DND-41 (cell line): Measurements from ENCODE around the gene UBE3D.
A peak's percentile ranks its signal among the peaks of the same experiment; 100 is the strongest.

Experiments used
- ATAC-seq: fragments of 200-7000 bp; cut with Tn5 transposase; 3 replicates; pipeline ENCODE4 v1.9.1; 2021; ENCODE audit warnings: low read depth; ENCODE audit not compliant: insufficient read depth
- DNase-seq: peaks from one replicate; pipeline ENCODE4 v3.0.0-alpha.2; 2020
- H2AFZ ChIP-seq: 2 replicates; pipeline ENCODE4 v1.6.0; 2012; ENCODE audit warnings: low read depth, low read length
- H3K27ac ChIP-seq: 2 replicates; pipeline ENCODE4 v1.5.1; 2012; ENCODE audit warnings: low read length, inconsistent platforms
- H3K27me3 ChIP-seq: fragments of 200-600 bp; sonication (generic); 2 replicates; pipeline ENCODE4 v1.6.0; 2012; ENCODE audit warnings: low read length, mild to moderate bottlenecking, inconsistent platforms; ENCODE audit not compliant: insufficient read depth, poor library complexity
- H3K36me3 ChIP-seq: 2 replicates; pipeline ENCODE4 v1.5.1; 2012; ENCODE audit warnings: low read length, inconsistent platforms; ENCODE audit not compliant: insufficient read depth
- H3K4me1 ChIP-seq: 2 replicates; pipeline ENCODE4 v1.5.1; 2012; ENCODE audit warnings: mild to moderate bottlenecking, low read length; ENCODE audit not compliant: insufficient read depth
- H3K4me2 ChIP-seq: 2 replicates; pipeline ENCODE4 v1.6.0; 2012; ENCODE audit warnings: mild to moderate bottlenecking, moderate library complexity, low read length, inconsistent platforms; ENCODE audit not compliant: insufficient read depth
- H3K4me3 ChIP-seq, 2 experiments: fragments of 200-600 bp in 1 of 2; shearing (Covaris generic) in 1 of 2; 2 replicates each; pipeline ENCODE4 v1.5.1; 2012 to 2016; ENCODE audit warnings: inconsistent platforms in 2 of 2, low read length in 2 of 2, mild to moderate bottlenecking in 2 of 2, low read depth in 1 of 2, moderate library complexity in 1 of 2
- H3K79me2 ChIP-seq: 2 replicates; pipeline ENCODE4 v1.6.0; 2012; ENCODE audit warnings: low read length, inconsistent platforms; ENCODE audit not compliant: insufficient read depth
- H3K9ac ChIP-seq: 2 replicates; pipeline ENCODE4 v1.6.0; 2012; ENCODE audit warnings: low read depth, mild to moderate bottlenecking, inconsistent platforms, low read length, moderate library complexity
- H3K9me3 ChIP-seq: 2 replicates; pipeline ENCODE4 v1.5.1; 2012; ENCODE audit warnings: low read length, moderate library complexity, mild to moderate bottlenecking, inconsistent platforms; ENCODE audit not compliant: insufficient read depth, severe bottlenecking
- H4K20me1 ChIP-seq: 2 replicates; pipeline ENCODE4 v1.6.0; 2012; ENCODE audit warnings: low read length; ENCODE audit not compliant: insufficient read depth
- CTCF ChIP-seq: IDR thresholded peaks from 2 replicates; pipeline ENCODE4 v1.5.1; 2012; ENCODE audit warnings: borderline replicate concordance, low read length, moderate library complexity, mild to moderate bottlenecking; ENCODE audit not compliant: poor library complexity, severe bottlenecking; ENCODE audit errors: extremely low read depth
- EZH2 ChIP-seq: IDR thresholded peaks from 3 replicates; pipeline ENCODE4 v1.6.1; 2012; ENCODE audit warnings: borderline replicate concordance, low read depth, mild to moderate bottlenecking, moderate library complexity, low read length, inconsistent platforms; ENCODE audit not compliant: severe bottlenecking

UBE3D gene

GRCh38 chr6:83068616-83069015 lies 3.0 kb upstream of the UBE3D start:
- H4K20me1 ChIP-seq = no peaks in the 10 kb centered on the region
- H3K9ac ChIP-seq = peak overlapping the region; percentile 69
- no peak for TF ChIP-seq CTCF
- no peak for TF ChIP-seq EZH2
- H2AFZ ChIP-seq = no peak overlapping the region
- no peaks in the 10 kb centered on the region; the same call in 1 of the 2 replicates for H3K36me3 ChIP-seq
- H3K4me3 ChIP-seq = peak overlapping the region; percentile 63 to 65; a peak in 3 of 4 replicates
- no peaks in the 10 kb centered on the region for H3K9me3 ChIP-seq
- peak overlapping the region; percentile 78 for H3K4me2 ChIP-seq
- peaks cover 75% of the 10 kb centered on the region for H3K79me2 ChIP-seq
- no peak for DNase-seq
- H3K27ac ChIP-seq = peak overlapping the region; percentile 51; the same call in 1 of the 2 replicates
- ATAC-seq = no peak
- no peaks in the 10 kb centered on the region for H3K27me3 ChIP-seq
- H3K4me1 ChIP-seq = peaks cover 52% of the 10 kb centered on the region

GRCh38 chr6:83067448-83068439 lies 2.1 kb upstream of the UBE3D start, which contains the start of gene DOP1A:
Gene DOP1A, plus strand, starts transcription at chr6:83067671. Its CDS starts 29,307 bp downstream, at chr6:83096978.
- no peaks in the 10 kb centered on the region for H3K9me3 ChIP-seq
- no peaks in the 10 kb centered on the region; the same call in 1 of the 2 replicates for H3K36me3 ChIP-seq
- DNase-seq (peak; percentile 95), ATAC-seq (peak; percentile 91)
- H3K4me1 ChIP-seq = peaks cover 60% of the 10 kb centered on the region
- H3K4me2 ChIP-seq = peak within 1 kb of the TSS; percentile 78
- H3K27ac ChIP-seq = peak within 1 kb of the TSS; percentile 51
- peak within 1 kb of the TSS; percentile 63 to 65 for H3K4me3 ChIP-seq
- peak within 1 kb of the TSS; percentile 69 for H3K9ac ChIP-seq
- TF ChIP-seq EZH2 (no peak), CTCF (peak; percentile 98)
- no peaks in the 10 kb centered on the region for H3K27me3 ChIP-seq
- peak within 1 kb of the TSS; percentile 80 for H2AFZ ChIP-seq
- H3K79me2 ChIP-seq = peaks cover 69% of the 10 kb centered on the region
- H4K20me1 ChIP-seq = no peaks in the 10 kb centered on the region

GRCh38 chr6:83062225-83062624 lies 3.4 kb downstream of the UBE3D start:
- H3K9me3 ChIP-seq = no peaks in the 10 kb centered on the region
- no peaks in the 10 kb centered on the region for H4K20me1 ChIP-seq
- no peak for DNase-seq
- no peak overlapping the region for H3K9ac ChIP-seq
- H3K36me3 ChIP-seq = peaks cover 5% of the 10 kb centered on the region; the same call in 1 of the 2 replicates
- H3K4me2 ChIP-seq = peak overlapping the region; percentile 2; the same call in 1 of the 2 replicates
- H3K27ac ChIP-seq = no peak overlapping the region
- peaks cover 31% of the 10 kb centered on the region for H3K4me1 ChIP-seq
- no peak overlapping the region for H2AFZ ChIP-seq
- peaks cover 25% of the 10 kb centered on the region for H3K79me2 ChIP-seq
- H3K27me3 ChIP-seq = no peaks in the 10 kb centered on the region
- H3K4me3 ChIP-seq = no peak overlapping the region
- TF ChIP-seq EZH2 = no peak
- TF ChIP-seq CTCF = no peak
- ATAC-seq = no peak
